B cell (primary cell): ENCODE data around the gene TBX18.

Experiments
- EZH2 ChIP-seq: IDR thresholded peaks from 2 replicates; pipeline ENCODE4 v1.6.1; 2012; ENCODE audit warnings: borderline replicate concordance, low read depth, mild to moderate bottlenecking, moderate library complexity, low read length; ENCODE audit not compliant: insufficient read depth, poor library complexity, severe bottlenecking
- TF ChIP-seq, protein P1 (sequence below): fragments of 200-600 bp; IDR thresholded peaks from one replicate; pipeline ENCODE4 v1.8.0; 2022; ENCODE audit warnings: antibody characterized with exemption, mild to moderate bottlenecking

DNA sequence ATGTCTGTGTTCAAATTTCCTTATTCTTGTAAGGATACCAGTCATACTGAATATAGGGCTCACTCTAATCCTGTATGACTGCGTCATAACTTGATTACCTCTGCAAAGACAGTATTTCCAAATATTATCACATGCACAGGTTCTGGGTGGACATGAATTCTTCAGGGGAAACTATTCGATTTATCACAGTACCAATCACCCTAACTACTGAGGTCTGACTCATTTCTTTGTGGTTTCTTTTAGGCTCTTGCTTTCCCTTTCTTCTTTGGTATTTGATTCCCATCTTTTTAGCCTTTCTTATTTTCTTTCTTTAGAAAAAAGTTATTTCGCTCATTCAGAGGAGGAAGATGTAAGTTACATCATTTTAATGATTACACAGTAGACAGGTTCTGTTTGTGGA, 40.3 kb upstream of the TBX18 start:
- TF ChIP-seq, protein P1, sequence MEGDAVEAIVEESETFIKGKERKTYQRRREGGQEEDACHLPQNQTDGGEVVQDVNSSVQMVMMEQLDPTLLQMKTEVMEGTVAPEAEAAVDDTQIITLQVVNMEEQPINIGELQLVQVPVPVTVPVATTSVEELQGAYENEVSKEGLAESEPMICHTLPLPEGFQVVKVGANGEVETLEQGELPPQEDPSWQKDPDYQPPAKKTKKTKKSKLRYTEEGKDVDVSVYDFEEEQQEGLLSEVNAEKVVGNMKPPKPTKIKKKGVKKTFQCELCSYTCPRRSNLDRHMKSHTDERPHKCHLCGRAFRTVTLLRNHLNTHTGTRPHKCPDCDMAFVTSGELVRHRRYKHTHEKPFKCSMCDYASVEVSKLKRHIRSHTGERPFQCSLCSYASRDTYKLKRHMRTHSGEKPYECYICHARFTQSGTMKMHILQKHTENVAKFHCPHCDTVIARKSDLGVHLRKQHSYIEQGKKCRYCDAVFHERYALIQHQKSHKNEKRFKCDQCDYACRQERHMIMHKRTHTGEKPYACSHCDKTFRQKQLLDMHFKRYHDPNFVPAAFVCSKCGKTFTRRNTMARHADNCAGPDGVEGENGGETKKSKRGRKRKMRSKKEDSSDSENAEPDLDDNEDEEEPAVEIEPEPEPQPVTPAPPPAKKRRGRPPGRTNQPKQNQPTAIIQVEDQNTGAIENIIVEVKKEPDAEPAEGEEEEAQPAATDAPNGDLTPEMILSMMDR: no peak
- no peak for TF ChIP-seq EZH2
